PFSK-1 (cell line): ENCODE measurements around the gene MEF2C.

ENCODE experiments used
- FOXP2 ChIP-seq: optimal IDR thresholded peaks from 2 replicates; pipeline ENCODE3; 2011; ENCODE audit warnings: borderline replicate concordance, control low read depth, inconsistent platforms; ENCODE audit not compliant: insufficient read depth; ENCODE audit errors: extremely low read length, extremely low read depth
- POLR2AphosphoS5 ChIP-seq: IDR thresholded peaks from 2 replicates; pipeline ENCODE4 v1.6.1; 2012; ENCODE audit warnings: low read depth, mild to moderate bottlenecking, control low read depth, low read length, moderate library complexity
- REST ChIP-seq, 2 experiments: IDR thresholded peaks; 2 replicates each; pipeline versions ENCODE4 v1.6.1 to v1.8.0; 2011 to 2012; ENCODE audit warnings: low read depth in 2 of 2, low read length in 2 of 2, control low read depth in 1 of 2, inconsistent platforms in 1 of 2, mild to moderate bottlenecking in 1 of 2, moderate library complexity in 1 of 2; ENCODE audit not compliant: insufficient read depth in 1 of 2
- SIN3A ChIP-seq: IDR thresholded peaks from 2 replicates; pipeline ENCODE4 v1.6.1; 2012; ENCODE audit warnings: mild to moderate bottlenecking, low read length, moderate library complexity, borderline replicate concordance; ENCODE audit not compliant: insufficient read depth
- TAF1 ChIP-seq: IDR thresholded peaks from 2 replicates; pipeline ENCODE4 v1.6.1; 2012; ENCODE audit warnings: low read length, control low read depth, borderline replicate concordance; ENCODE audit not compliant: insufficient read depth

MEF2C gene

GRCh38 chr5:88821161-88821560, 61.8 kb downstream of the MEF2C start:
- TF ChIP-seq POLR2AphosphoS5 (no peak), TAF1 (no peak), REST (IDR thresholded peaks at IDR 0.05; ENCODE audit: insufficient read depth in 1 of 2, low read depth in 2 of 2, low read length in 2 of 2) (no peak), SIN3A (no peak), FOXP2 (no peak)

DNA sequence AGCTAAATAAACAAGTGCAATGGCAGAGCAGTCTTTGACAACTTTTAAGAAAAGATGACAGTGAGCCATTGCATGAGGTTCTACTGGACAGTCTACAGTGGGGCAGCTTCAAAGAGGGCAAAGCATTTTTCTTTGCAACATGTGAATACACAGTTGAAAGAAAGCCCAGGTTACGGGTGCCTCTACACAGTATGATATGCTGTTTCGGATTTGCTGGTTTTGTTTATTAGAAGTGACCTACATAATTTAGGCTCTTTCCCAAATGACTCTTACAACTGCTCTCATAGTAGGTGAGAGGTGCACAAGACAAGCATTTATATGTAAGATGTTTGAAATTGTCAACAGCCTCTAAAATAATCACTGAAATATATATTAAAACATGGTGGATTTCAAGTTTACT, 62.4 kb downstream of the MEF2C start:
- TF ChIP-seq FOXP2 (no peak), TAF1 (no peak), SIN3A (no peak), POLR2AphosphoS5 (no peak), REST (IDR thresholded peaks at IDR 0.05; ENCODE audit: insufficient read depth in 1 of 2, low read depth in 2 of 2, low read length in 2 of 2) (no peak)

DNA sequence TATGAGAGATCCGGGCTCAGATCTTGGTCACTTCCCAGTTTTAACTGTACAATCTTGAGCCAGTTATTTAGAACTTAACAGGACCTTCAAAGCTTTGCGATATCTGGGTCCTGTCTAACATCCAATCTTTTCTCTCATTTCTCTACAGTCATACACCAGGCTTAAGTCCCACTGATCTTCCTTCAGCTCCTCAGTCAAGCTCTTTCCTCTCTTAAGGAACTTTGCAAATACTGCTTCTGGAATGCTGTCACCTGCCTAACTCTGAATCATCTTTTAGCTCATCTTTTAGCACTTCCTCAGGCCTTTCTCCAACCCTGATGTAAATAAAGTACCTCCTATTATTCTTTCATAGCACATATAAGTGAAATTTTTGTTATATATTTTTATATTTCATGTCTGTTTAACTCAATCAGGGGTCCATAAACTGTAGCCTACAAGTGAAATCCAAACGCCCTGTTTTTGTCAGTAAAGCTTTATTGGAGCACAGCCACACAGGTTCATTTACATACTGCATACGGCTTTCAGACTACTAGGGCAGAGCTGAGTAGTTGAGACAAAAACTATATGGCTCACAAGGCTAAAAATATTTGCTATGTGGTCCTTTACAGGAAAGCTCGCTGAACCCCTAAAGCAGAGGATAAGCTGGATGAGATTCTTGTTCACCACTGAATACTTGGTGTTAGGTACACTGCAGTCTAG, 63.5 kb downstream of the MEF2C start:
- TF ChIP-seq SIN3A (no peak), REST (IDR thresholded peaks at IDR 0.05; ENCODE audit: insufficient read depth in 1 of 2, low read depth in 2 of 2, low read length in 2 of 2) (no peak)

- TF ChIP-seq POLR2AphosphoS5: no peak
- TF ChIP-seq SIN3A: no peak
- TF ChIP-seq FOXP2: no peak
- no peak for TF ChIP-seq REST (IDR thresholded peaks at IDR 0.05; ENCODE audit: insufficient read depth in 1 of 2, low read depth in 2 of 2, low read length in 2 of 2)
- no peak for TF ChIP-seq TAF1
Observed at GRCh38 chr5:88818296-88818695, 64.7 kb downstream of the MEF2C start.

GRCh38 chr5:88816195-88816594, 66.8 kb downstream of the MEF2C start:
- TF ChIP-seq FOXP2 (no peak), REST (IDR thresholded peaks at IDR 0.05; ENCODE audit: insufficient read depth in 1 of 2, low read depth in 2 of 2, low read length in 2 of 2) (no peak), POLR2AphosphoS5 (no peak), SIN3A (no peak), TAF1 (no peak)
